ENCODE results near the gene GRID1.

The GRID1 gene

GRCh38 chr10:85615556-85615955 lies 751.0 kb downstream of the GRID1 start:
- DNase-seq (ENCODE audit: low spot score), result no peak

GRCh38 chr10:85614981-85615380 lies 751.6 kb downstream of the GRID1 start:
- DNase-seq (ENCODE audit: low spot score), result no peak

DNA sequence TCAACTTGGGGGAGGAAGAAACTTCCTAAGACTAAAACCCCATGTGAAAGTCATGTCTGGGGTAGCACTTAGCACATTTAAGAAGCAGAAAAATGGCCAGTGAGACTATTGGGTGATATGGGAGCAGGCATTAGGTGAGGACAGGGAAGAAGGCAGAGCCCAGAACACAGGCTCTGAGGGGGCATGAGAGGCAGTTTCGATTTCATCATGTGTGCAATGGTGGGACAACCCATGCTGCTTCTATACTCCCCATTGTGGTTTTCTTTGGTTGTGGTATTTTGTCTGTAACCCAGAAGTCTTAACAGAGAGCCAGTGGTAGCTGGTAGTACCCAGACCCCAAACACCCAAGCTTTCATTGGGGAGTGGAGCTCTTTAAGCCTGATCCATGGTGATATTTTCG lies 752.0 kb downstream of the GRID1 start:
- no peak for DNase-seq (ENCODE audit: low spot score)

- no peak for DNase-seq (ENCODE audit: low spot score)
These were observed 753.2 kb downstream of the GRID1 start for GRCh38 chr10:85613391-85613790.

DNA sequence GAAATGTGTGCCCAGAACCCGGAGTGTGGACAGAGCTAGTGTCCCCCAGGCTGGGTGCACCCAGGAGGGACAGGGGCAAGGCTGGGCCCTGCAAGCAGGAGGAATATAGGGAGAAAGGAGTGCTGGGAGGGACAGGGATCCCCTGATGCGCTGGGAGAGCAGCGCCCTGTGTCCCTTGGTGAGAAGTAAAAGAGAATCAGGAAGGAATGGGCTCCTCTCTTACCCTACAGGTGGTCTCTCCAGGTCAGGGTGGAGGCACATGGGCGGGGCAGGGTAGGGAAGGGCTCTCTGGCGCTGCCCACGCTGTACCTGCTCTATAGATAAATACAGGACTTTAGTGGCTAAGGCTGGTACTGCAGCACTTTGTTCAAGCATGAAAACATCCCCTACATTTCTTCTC lies 753.8 kb downstream of the GRID1 start:
- no peak for DNase-seq (ENCODE audit: low spot score)

DNA sequence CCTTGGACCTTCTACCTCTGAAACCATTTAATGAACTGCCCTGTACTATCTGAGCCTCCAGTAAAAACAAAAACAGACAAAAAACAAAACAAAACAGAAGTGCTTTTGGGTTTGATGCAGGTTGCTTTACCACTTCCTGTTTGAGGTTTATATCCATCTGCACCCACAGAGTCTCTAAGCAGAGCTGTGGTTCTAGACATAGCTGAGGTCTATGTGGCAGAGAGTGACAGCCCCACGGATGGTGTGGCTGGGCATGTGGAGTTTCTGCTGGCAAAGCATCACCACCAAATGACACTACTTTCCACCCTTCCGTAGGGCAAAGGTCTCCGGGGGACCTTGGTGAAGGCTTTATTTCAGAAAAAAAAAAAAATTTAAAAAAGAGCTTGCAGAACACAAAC lies 754.2 kb downstream of the GRID1 start:
- DNase-seq (ENCODE audit: low spot score), result no peak

DNA sequence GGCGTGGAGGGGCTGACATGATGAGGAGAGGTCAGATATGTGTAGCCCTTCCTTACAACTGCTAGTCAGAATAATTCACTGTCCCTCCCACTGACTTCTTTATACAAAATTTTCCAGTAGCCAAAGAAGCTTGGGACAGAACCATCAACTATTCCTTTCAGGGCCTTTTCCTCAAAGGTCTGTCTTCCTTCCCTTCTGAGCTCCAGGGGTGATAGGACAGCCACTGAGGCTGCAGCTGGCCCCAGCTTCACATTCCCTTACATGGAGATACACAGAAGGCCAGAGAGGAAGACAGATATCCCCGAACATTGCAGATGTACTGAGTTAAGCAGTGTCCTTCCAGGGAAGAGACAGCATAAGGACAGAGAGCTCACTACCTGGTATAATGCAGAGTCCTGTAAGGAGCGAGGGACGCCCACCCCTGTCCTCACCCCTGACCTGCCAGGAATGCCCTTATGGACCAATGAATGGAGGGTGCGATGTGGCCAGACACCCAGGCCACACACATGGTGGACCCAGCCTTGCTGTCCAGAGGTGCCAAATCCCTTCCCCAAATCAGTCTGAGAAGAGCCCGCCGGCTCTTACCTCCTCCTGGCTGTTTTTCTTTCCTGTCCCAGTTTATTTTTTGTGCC lies 754.7 kb downstream of the GRID1 start:
- DNase-seq (ENCODE audit: low spot score), result no peak

GRCh38 chr10:85611093-85611740 lies 755.4 kb downstream of the GRID1 start:
- DNase-seq (ENCODE audit: low spot score), result no peak

DNA sequence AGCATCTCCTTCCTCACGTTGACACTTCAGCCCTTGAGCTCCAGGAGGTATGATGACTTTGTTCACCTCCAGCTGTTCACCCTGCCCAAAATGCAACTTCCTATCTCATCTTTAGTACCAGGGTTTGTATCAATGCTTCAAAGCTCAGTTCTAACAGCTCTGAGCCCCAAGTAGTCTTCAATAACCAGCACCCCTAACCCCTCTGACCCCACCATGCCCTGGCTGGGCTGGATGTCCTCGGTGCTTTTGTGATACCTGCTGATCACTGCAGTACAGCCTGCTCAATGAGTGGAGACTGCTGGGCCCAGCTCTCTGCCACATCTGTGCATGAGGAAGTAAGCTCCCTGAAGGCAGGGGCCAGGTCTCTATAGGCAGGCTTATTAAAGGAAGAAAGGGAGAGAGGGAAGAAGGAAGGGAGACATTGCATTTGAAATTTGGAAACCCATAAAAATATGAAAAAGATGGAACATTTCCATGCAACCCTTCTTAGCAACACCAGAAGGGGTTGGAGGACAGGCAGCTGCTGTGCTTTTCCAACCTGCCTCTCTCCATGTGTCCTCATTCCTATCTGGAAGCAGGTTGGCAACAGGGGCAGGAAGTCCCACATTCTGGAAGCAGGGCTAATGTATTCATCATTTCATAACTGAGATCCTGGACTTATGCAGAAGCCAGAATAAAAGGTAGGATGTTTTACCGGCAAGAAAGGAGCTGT lies 756.1 kb downstream of the GRID1 start:
- no peak for DNase-seq (ENCODE audit: low spot score)

DNA sequence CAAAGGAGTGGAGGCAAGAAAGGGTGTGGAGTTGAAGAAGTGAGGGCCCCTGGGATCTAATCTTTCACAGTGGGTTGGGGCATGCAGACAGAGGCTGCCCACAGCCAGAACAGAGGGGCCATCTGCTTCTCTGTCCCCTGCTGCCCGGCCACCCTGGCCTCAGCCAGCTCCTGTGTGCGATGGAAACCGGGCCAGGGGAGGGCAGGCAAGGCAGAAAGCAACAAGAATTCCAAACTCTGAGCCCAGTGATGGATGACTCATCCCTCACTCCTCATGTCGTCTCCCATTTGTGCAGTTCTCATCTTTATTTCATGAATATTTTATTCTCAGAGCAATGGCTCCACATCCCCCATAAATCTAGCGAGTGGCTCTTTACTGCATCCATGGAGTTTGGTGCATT lies 757.1 kb downstream of the GRID1 start:
- DNase-seq (ENCODE audit: low spot score), result no peak

- DNase-seq (ENCODE audit: low spot score), result no peak
These were observed 757.9 kb downstream of the GRID1 start for GRCh38 chr10:85608706-85609105.

DNA sequence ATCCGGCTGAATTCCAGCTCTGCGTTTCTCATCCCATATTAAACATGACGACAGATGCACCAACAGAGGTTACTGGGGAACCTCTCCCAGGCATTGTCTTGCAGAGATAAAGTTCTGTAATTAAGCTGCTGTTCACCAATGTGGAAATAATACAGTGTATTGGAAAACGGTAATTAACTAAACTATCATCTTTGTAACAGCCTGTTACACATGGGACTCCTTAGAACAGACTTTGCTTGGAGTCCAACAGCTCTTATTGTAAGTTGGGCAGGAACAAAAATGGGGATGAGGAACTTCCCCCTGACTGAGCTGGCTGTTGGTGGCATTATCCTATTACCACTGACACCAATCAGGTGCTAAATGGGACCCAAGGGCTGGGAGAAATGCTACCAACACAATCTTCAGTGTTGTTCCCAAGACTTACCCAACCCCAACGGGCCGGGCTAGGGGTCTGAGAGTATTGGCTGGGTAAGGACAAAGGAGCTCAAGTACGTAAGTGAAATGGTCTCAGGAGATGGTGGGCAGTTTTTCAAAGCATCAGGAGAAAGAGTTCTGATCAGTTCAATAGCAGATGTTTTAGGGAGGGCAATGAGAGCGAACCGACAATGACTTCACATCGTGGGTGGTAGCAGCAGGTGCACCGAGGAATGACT lies 759.4 kb downstream of the GRID1 start:
- no peak for DNase-seq (ENCODE audit: low spot score)

DNA sequence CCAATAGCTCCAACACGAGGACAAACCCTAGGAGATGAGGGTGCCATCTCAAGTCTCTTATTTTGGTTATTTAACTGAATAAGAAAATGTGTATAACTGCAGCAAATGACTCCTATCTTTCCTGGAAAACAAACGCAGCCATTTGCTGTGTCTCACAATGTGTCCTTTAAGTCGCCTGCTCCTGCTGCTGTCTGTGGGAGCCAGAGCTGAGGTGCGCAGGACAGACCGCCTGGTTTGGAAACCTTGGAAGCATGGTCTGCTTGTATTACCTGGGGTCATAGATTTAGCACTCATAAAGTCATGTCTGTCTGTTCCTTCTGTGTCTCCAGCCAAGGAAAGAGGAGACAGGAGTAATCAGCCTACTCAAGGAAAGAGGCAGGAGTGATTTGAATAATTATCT lies 760.2 kb downstream of the GRID1 start:
- DNase-seq (ENCODE audit: low spot score), result no peak

DNA sequence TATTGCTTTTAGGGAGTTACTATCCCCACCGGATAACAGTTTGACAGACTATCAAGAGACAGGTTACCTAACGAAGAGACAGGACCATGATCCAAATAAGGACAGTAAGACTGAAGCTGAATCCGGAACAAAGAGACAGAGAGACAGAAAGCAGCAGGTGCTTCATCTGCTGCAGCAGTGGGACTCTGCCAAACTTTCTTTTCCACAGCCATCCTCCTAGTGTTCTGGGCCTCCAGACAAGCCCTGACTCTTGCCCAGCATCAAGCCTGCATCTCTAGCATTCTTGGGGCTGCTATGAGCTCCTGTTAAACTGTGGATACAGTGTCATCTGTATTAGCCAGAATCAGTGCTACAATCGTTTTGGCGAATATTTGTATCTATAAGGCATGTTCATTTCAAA lies 761.7 kb downstream of the GRID1 start:
- no peak for DNase-seq (ENCODE audit: low spot score)

DNA sequence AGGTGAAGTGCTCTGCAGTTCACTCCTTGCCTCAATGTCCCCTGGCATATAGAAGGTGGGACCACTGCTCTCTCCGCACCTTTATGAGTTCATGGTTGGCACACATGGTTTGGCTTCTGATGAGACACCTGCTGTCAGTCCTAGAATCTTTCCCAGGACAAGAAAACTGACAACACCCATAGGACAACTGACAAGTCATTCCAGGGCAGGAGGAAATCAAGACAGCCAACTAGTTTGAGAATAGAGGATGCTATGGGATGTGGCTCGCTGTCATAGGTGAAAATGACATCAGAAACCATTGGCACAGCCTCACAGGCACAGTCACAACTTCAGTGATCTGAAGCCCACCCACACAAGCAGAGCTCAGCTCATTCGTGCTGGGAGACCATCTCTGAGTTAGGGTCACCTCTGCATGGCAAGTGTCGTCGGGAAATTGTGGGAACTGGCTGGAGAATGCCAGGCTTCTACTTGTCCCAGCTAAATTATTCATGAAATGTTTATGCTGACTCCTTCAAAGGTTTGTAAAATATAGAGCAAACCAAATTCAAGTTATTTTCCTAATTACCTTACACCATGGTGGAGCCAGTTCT lies 762.4 kb downstream of the GRID1 start:
- no peak for DNase-seq (ENCODE audit: low spot score)

- no peak for DNase-seq (ENCODE audit: low spot score)
These were observed 763.2 kb downstream of the GRID1 start for GRCh38 chr10:85603151-85603940.

GRCh38 chr10:85602713-85603112 lies 763.9 kb downstream of the GRID1 start:
- DNase-seq (ENCODE audit: low spot score), result no peak

GRCh38 chr10:85602306-85602705 lies 764.3 kb downstream of the GRID1 start:
- no peak for DNase-seq (ENCODE audit: low spot score)

- no peak for DNase-seq (ENCODE audit: low spot score)
These were observed 765.1 kb downstream of the GRID1 start for GRCh38 chr10:85601526-85601925.

GRCh38 chr10:85600744-85601081 lies 765.9 kb downstream of the GRID1 start:
- no peak for DNase-seq (ENCODE audit: low spot score)

GRCh38 chr10:85600026-85600743 lies 766.4 kb downstream of the GRID1 start:
- DNase-seq (ENCODE audit: low spot score), result no peak
